Skeletal muscle cell (primary cell): ENCODE data around the gene RPAP2.
A peak's percentile ranks its signal among the peaks of the same experiment; 100 is the strongest.
"Not testable (repeated sequence)": the region's sequence is repeated elsewhere in the genome, so short reads cannot be mapped to it uniquely, and the experiment has no call there.

ENCODE experiments used
- DNase-seq: peaks from one replicate; pipeline ENCODE4 v3.0.0-alpha.2; 2010; ENCODE audit warnings: low read depth
- H3K4me3 ChIP-seq: 2 replicates; pipeline ENCODE4 v1.5.1; 2011; ENCODE audit warnings: low read depth, mild to moderate bottlenecking, control low read depth, low read length, moderate library complexity

Gene RPAP2

DNA sequence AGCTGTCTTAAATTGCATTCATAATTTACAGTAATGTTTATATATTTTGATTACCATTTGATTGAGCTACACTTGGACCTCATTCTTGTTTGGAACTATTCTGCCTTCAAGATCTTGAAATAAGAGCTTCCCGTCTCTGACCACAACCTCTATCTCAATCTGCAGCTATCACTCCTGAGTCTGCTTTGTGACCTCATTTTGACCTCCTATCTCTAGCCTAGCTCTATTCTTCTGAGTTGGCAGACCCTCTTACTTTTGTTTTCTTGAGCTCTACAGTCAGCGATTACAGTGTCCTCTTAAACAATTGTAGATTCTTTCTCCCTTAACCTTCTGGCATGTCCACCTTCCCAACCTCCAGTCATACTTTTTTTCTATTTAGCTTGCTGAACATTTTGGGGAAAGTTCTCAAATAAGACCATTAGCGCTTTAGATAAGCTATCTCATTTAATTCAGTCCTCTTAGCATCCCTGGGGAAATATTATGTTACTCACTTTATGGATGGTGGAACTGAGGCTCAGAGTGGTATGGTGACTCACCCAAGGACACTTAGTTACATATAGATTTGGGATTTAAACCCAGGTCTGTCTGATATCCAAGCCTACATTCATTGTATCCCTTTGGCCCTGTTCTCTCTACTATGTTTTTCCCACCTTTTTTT, 19.1 kb downstream of the RPAP2 start:
- DNase-seq = no peak

DNA sequence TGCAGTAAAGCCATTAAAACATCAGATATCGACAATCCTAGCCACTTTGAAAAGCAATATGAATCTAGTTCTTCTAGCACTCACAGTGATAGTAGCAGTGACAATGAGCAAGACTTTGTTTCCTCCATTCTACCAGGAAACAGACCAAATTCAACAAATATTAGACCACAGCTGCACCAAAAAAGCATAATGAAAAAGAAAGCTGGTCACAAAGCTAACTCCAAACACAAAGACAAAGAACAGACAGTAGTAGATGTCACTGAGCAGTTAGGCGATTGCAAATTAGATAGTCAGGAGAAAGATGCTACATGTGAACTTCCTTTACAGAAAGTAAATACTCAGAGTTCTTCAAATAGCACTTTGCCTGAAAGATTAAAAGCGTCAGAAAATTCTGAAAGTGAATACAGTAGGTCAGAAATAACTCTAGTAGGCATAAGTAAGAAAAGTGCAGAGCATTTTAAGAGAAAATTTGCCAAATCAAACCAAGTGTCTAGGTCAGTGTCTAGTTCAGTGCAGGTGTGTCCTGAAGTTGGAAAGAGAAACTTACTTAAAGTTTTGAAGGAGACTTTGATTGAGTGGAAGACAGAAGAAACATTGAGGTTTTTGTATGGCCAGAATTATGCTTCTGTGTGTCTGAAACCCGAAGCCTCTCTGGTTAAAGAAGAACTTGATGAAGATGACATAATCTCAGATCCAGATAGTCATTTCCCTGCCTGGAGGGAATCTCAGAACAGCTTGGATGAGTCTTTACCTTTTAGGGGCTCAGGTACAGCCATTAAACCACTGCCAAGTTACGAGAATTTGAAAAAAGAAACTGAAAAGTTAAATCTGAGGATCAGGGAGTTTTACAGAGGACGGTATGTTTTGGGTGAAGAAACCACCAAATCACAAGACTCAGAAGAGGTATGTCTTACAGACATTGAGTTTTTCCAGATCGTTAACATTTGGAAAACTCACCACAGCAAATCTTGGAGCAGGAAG, 24.9 kb downstream of the RPAP2 start:
- no peak overlapping the region for H3K4me3 ChIP-seq
- no peak for DNase-seq

More for the DNA sequence above, 19.1 kb downstream of the RPAP2 start:
- no peak overlapping the region for H3K4me3 ChIP-seq

DNA sequence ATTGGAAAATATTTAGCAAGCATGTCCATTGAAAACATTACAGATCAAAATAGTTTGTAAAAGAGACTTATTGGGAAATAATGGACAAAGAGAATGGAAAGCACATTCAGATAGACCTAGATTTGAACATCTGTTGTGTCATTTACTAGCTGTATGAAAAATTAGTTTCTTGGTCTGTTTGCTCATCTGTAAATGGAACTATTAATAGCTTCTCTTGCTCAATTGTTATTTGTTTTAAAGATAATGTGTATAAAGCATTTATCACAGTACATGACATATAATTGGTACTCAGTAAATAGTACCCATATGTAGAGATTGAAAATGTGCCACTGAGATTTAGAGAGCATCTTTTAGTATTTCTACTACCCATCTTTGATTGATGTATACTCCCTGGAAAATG, 25.9 kb downstream of the RPAP2 start:
- H3K4me3 ChIP-seq = no peak overlapping the region
- DNase-seq = no peak

DNA sequence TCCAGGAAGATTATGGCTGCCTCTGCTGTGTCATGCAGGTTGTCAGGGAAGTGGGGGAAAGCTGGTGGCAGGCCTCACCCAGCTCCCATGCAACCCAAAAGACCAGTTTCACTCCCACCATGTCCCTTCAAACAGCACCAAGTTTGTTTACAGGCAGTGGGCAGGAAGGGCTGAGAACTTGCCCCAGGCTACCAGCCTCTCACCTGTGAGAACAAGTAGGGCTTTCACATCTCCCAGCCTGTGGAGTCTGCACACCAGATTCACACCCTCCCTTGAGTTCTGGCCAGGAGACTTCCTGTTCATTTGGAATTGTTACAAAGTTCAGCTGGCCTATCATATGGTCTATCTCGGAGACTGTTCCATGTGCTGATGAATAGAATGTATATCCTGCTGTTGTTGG, 27.8 kb downstream of the RPAP2 start:
- no peak overlapping the region for H3K4me3 ChIP-seq
- DNase-seq = no peak

DNA sequence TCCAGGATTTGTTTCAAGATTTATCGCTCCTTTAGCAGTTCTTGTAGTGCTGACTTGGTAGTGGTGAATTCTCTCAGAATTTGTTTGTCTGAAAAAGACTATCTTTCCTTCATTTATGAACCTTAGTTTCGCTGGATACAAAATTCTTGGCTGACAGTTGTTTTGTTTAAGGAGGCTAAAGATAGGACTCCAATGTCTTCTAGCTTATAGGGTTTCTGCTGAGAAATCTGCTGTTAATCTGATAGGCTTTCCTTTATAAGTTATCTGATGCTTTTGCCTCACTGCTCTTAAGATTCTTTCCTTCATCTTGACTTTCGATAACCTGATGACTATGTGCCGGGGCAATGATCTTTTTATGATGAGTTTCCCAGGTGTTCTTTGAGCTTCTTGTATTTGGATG, 28.9 kb downstream of the RPAP2 start:
- no peak overlapping the region for H3K4me3 ChIP-seq
- DNase-seq = no peak

DNA sequence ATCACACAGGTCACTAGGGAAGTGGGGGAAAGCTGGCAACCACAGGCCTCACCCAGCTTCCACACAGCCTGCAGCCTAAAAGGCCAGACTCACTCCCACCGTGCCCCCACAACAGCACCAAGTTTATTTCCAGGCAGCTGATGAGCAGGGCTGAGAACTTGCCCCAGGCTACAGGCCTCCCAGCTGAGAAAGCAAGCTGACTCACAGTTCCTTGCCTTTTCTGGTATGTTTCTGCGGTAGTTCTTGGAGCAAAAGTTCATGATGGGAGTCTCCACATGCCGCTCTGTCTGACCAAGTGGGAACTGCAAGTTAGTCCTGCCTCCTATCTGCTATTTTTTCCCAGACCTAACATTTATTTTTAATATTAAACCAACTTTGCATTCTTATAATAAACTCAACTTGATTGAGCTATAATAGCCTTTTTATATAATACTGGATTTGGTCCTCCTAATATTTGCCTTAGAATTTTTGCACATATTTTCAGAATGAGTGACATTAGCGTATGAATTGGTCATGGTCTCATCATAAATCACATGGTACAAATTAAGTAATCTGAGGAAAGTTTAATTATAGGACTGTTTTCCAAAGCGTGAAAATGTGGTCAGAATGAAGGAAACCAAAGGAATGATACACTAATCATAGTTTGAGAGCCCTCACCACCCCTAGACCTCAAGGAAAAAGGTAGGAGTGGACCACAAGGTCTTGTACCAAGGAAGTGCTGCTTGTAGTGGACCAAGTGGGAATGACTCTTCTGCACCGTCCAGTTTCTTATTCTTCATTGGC, 30.7 kb downstream of the RPAP2 start:
- DNase-seq = no peak
- H3K4me3 ChIP-seq = no peak overlapping the region

DNA sequence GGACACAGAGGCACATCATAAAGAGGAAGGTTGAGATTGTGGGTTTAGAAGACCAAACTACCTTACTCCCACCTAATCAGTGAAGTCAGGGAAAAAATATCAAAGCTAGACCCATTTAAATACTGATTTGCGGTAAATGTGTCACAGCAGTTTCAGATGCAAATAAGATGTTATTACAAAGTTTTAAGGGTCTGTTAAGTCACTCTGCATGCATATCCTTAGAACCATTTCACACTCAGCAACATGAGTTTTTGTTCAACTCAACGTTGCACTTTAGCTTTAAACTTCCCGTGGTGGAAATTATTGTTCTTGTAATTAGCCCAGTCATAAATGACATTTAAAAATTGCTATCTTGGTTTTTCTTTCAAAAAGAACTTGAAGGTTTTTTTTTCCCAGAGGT, 34.8 kb downstream of the RPAP2 start:
- DNase-seq = no peak
- no peak overlapping the region for H3K4me3 ChIP-seq

DNA sequence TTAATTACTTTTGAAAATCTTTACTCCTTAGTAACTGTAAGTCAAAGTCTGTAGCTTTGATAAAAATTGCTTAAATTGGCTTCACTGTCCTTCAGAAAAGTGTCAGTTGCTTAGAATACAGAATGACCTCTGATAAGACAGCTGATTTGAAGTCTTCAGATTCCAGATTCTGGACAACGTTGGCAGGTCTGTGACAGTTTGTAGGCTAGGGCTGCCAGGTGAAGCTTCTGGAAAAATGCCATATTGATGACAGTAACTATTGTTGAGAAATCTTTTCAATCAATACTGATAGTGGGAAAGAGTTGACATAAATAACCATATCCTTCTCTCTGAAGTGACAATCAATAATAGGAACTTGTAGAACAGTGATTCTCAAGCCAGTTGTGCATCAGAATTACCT, 41.3 kb downstream of the RPAP2 start:
- no peak for DNase-seq
- no peak overlapping the region for H3K4me3 ChIP-seq

DNA sequence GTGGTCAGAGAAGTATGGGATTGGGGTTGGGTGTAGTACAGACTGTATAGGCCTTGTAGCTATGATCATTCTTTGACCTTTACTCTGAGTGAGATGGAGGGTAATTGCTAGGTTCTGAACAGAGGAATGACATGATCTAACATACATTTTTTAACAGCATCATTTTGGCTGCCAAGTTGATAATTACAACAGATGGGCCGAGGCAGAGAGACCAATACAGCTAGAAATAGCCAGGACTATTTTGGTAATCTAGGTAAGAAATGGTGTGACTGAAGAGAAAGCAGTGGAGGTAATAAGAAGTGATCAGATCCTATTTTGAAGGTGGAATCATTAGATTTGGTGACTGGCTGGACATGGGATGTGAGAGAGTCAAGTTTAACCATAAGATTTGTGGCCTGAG, 43.5 kb downstream of the RPAP2 start:
- no peak overlapping the region for H3K4me3 ChIP-seq
- DNase-seq = no peak

DNA sequence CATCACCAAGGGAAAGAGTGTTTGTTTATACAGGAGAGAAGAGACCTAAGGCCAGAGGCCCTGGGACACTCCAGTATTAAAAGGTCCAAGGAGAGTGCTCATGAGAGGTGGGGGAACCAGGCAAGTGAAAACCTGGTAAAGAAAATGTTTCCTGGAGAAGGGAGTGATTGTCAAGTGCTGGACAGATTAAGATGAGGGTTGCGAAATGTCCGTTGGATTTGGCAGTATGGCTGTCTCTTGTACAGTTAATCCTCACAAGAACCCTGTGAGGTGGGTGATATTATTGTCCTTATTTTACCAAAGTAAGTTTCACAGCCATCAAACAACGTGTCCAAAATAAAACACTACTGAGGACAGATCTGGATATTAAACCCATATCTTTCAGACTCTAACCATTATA, 44.2 kb downstream of the RPAP2 start:
- no peak overlapping the region for H3K4me3 ChIP-seq
- no peak for DNase-seq

DNA sequence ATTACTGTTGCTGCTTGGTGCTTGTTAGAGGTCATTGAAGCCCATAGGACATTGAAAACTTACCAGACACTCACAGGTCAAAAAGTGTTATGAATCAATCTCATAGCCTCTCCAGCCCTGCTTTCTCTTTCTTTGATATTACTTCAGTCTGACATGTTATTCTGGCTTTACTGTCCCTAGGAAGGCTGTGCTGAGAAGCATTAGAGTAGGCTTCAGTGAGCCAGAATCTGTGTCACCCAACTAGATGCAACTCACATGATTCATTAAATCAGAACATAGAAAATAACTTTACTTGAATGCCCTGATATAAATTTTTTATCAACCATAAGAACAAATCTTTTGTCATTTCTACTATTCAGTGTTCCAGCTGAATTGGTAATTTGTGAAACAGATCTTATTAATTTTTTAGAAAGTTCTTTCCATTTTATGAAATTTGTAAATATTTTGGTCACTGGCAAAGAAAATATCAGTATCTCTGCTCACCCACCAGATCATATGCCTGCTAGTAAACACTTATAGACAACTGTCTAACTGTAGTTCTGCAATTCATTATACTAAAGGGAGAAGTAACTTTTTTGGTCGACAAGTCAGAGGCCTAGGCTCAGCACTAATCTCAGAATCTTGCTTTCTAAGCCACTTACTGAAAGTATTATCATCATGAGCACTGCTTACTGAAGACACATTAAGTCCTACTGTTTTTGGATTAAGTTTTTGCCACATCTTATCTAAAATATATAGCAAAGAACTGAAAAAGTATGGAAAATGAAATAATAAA, 48.2 kb downstream of the RPAP2 start:
- no peak for DNase-seq

DNA sequence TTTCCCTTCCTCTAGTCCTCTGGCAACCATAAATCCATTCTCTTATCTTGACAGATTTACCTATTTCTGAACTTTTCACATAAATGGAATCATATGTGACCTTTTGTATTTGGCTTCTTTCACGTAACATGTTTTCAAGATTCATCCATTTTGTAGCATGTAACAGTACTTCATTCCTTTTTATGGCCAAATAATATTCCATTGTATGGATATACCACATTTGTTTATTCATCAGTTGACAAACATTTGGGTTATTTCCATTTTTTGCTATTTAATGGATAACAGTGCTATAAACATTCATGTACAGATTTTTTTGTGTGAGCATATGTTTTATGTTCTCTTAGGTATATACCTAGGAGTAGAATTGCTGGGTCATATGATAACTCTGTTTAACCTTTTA, 54.0 kb downstream of the RPAP2 start:
- H3K4me3 ChIP-seq = no peak overlapping the region
- DNase-seq = no peak

More for the DNA sequence above, 48.2 kb downstream of the RPAP2 start:
- no peak overlapping the region for H3K4me3 ChIP-seq

DNA sequence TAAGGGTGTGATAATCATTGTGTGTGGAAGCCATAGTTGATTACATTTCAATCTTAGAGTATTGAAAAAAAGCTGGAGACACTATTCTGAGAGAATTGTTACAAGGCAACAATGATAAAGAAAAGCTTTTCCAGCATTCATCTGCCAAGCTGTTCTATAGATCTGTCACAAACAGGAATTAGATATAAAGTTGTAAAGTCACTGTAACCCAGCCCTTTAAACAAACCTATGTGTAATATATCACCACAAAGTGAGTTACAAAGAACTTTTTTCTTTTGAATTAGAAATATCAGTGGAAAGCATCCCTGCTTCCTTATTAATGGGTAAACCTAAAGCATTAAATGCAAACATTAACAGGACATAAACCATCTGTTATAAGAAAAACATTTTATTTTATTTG, 55.4 kb downstream of the RPAP2 start:
- no peak for DNase-seq
- no peak overlapping the region for H3K4me3 ChIP-seq

DNA sequence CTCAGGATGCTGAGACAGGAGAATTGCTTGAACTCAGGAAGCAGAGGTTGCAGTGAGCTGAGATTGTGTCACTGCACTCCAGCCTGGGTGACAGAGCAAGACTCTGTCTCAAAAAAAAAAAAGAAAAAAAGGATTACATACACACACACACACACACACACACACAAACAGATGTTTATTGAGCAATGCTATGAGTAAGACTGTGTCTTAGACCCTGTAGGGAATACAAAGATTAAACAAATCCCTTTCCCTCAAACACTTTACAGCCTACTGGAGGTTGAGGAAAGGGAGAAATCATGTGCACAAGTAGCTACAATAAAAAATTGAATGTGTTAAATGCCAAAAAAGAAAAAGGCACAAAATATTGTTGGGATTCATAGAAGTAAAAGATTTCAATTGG, 58.1 kb downstream of the RPAP2 start:
- peak; percentile 81 for DNase-seq
- no peak overlapping the region for H3K4me3 ChIP-seq

DNA sequence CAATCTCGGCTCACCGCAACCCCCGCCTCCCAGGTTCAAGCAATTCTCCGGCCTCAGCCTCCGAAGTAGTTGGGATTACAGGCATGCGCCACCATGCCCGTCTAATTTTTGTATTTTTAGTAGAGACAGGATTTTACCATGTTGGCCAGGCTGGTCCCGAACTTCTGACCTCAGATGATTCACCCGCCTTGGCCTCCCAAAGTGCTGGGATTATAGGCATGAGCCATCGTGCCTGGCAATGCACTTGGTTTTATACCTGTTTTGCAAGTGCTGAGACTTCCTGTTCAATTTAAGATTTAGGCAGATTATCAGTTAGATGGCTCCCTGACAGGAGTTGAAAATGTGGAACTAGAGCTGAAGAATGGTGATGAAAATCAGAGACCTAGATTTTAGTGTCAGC, 60.5 kb downstream of the RPAP2 start:
- not testable (repeated sequence) for H3K4me3 ChIP-seq, DNase-seq

DNA sequence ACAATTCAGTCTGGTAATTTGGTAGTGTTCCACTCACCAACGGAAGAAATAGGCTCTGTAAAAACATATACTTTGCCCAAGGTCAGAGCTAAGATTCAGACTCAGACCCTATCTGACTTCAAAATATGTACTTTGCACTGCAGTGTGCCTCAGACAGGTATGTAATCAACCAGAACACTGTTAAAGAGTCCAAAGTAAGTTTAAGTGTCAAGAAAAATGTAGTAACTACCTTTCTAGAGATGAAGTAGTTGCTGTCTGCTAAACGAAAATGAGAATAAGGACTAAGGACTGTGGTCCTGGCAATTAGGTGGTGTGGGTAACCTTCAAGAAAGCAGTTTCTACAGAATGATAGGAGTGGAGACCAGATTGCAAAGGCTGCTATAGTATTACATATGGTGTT, 61.1 kb downstream of the RPAP2 start:
- no peak overlapping the region for H3K4me3 ChIP-seq
- no peak for DNase-seq

DNA sequence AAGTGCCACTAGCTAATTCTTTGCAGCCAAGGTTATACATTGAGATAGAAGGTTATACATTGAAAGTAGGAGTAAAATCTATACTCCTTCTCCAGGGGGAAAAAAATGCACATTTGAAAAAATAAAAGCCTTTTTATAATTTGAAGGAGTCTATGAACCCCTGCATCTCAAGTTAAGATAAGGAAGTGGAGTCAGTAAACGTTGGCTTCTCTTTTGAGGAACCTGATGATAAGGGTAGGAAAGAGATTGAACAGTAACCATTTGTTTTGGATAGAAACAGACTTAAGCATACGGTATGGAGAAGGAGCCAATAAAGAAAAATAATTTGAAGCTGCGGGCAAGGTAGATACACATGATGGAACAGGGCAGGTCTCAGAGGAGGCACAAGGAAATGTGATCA, 64.1 kb downstream of the RPAP2 start:
- H3K4me3 ChIP-seq = no peak overlapping the region
- DNase-seq = no peak

DNA sequence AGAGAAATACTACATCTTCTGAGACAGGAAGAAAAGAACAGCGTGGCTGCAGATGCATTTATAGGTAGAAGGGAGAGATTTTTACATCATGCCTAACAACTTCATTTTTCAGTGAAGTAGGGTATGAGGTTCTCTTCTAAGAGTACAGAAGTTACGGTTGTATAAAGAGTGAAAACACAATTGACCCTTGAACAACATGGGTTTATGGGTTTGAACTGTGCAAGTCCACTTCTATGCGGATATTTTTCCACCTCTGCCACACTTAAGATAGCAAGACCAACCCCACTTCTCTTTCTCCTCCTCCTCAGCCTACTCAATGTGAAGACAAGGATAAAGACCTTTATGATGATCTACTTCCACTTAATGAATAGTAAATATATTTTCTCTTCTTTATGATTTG, 64.5 kb downstream of the RPAP2 start:
- DNase-seq = no peak
- H3K4me3 ChIP-seq = no peak overlapping the region

DNA sequence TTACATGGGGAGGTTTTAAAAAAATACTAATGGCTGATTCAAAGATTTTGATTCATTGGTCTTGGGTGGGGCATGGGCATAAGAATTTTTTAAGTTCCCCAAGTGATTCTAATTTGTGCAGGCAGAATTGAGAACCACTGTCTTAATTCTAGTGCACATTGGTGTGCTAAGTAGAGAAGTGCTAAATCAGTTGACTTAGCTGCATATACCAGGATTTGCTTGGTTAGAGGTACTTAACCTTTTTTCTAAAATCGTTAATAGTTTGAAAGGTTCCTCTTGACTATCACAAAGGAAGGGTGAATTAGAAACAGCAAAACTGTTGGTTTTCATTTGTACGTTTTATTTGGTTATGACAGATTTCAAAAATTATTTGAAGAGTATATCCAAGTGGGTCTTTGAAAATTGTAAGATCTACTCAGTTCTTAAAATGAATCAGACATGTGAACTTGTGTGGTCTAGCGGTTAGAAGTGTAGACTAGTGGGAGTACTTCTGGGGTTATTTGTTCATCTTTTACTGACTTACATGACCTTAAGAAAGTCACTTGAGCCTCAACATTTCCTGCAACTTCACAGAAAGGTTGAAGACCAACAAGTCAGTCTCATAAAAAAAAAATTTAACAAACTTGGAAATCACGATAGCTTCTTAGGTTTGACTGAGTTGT, 66.7 kb downstream of the RPAP2 start:
- DNase-seq = no peak
- no peak overlapping the region for H3K4me3 ChIP-seq
